ENCODE results near the gene THSD7A. TPM values are rescaled to one million over a fixed set of nuclear protein-coding genes. Genes with fewer than 3 reads are reported as not detected.

The THSD7A gene
- total and polyA plus RNA-seq, 8 donors, result 3.7 to 20.8 (median 17.8) TPM

DNA sequence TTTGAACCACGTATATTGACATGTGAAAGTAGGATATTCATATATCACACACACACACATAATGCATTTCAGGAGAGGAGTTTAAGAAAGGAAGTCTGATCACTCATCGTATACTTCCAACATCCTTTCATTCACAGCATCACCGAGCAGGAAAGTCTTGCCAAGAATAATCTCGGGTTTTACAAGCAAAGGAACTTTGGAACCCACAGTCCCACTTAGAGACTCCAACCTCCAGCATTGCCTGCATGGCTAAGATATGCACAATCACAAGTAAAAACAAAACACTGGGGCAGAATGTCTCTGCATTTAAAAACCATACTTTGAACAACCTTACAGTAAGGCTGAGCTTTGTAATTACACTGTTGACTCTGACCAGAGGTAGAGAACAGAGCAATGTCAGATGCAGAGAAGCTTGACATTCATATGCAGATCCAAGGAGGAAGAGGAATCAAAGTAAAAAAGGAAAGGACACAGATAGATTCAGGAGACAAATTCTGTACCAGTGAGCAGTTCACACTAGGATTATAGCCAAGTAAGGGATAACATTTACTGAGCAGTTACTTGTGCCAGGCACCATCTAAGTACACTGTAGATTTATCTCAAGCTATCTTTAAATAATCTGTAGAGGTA is 14.8 kb downstream of the THSD7A start:
- H3K9me3 ChIP-seq, result no peaks in the 10 kb centered on the region
- no peak overlapping the region for H3K4me3 ChIP-seq
- DNase-seq (no peak), ATAC-seq (no peak)
- H3K27ac ChIP-seq, result no peak overlapping the region
- TF ChIP-seq, protein P1, sequence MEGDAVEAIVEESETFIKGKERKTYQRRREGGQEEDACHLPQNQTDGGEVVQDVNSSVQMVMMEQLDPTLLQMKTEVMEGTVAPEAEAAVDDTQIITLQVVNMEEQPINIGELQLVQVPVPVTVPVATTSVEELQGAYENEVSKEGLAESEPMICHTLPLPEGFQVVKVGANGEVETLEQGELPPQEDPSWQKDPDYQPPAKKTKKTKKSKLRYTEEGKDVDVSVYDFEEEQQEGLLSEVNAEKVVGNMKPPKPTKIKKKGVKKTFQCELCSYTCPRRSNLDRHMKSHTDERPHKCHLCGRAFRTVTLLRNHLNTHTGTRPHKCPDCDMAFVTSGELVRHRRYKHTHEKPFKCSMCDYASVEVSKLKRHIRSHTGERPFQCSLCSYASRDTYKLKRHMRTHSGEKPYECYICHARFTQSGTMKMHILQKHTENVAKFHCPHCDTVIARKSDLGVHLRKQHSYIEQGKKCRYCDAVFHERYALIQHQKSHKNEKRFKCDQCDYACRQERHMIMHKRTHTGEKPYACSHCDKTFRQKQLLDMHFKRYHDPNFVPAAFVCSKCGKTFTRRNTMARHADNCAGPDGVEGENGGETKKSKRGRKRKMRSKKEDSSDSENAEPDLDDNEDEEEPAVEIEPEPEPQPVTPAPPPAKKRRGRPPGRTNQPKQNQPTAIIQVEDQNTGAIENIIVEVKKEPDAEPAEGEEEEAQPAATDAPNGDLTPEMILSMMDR (IDR thresholded peaks at IDR 0.05), result no peak
- no peaks in the 10 kb centered on the region for H3K36me3 ChIP-seq
- H3K27me3 ChIP-seq, result no peaks in the 10 kb centered on the region
- H3K4me1 ChIP-seq, result no peaks in the 10 kb centered on the region
- intact Hi-C loops (cut with DNase I), result no loop called here

DNA sequence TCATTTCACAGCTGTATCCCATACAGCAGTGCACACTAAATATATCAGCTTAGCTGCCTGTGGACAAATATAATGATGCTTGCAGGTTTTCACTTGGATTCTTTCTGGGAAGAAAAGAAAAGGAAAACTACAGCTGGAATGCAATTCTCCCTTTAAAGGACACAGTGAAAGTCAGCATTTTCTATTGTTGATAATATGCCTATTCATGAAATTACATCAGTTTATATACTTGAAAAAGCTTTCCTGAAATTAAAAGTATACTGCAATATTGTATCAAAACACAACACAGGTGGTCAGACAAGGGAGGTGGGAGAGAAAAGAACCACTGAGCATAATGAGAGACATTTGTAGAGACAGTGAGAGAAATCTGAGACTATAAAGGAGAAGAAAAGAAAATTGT is 20.3 kb downstream of the THSD7A start:
- H3K27ac ChIP-seq, result no peak overlapping the region
- no peaks in the 10 kb centered on the region for H3K36me3 ChIP-seq
- H3K4me1 ChIP-seq, result no peaks in the 10 kb centered on the region
- no peaks in the 10 kb centered on the region for H3K27me3 ChIP-seq
- intact Hi-C loops (cut with DNase I), result no loop called here
- DNase-seq (no peak), ATAC-seq (no peak)
- TF ChIP-seq, protein P1 (IDR thresholded peaks at IDR 0.05), result no peak
- H3K4me3 ChIP-seq, result no peak overlapping the region
- H3K9me3 ChIP-seq, result no peaks in the 10 kb centered on the region

DNA sequence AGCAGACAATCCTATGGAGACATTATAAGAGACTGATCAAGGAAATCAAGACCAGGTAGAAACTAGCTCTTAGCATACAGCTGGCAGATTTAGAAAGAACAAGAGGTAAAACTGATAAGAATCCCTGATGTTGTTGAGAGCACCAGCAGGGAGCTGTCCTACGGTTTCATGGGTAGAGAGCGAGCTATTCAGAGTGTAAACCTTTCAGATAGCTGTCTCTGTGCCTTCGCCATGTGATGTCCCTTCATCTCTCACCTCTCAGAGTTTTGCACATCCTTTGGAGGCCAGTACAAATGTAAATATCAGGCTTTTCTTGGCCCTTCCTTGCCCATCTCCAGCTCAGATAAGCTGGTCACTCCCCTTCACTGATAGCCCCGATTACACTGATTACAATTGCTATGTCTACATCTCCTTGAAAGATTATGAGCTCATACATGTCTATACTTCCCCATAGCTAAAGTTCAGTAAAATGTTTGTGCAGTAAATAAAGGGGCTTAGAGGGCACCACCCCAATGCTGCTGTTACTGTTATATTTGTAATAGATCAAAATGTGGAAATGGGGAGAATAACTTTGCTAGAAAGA is 21.9 kb downstream of the THSD7A start:
- Histone ChIP-seq H3K4me3 (no peak overlapping the region), H3K27me3 (no peaks in the 10 kb centered on the region), H3K4me1 (no peaks in the 10 kb centered on the region), H3K27ac (no peak overlapping the region), H3K9me3 (no peaks in the 10 kb centered on the region), H3K36me3 (no peaks in the 10 kb centered on the region)
- intact Hi-C loops (cut with DNase I), result no loop called here
- ATAC-seq (no peak), DNase-seq (no peak)
- TF ChIP-seq, protein P1 (IDR thresholded peaks at IDR 0.05), result no peak

DNA sequence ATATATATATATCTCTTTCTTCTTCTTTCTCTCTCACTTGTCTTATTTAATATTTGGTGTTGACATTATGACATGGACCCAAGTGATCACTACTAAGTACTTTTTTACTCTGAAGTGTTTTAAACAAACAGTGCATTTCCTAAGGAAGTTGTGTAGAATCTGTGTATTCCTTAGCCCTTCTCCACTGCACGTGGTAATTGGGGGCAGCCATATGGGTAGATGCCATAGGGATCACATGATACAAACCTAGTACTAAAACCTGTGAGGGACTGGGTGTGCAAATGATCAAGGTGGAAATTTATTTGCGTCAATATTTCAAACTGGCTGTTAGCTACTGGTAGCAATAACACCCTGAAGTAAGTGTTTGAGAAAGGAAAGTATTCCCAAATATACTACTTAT is 25.0 kb downstream of the THSD7A start:
- H3K27ac ChIP-seq, result no peak overlapping the region
- H3K4me1 ChIP-seq, result no peaks in the 10 kb centered on the region
- intact Hi-C loops (cut with DNase I), result no loop called here
- H3K27me3 ChIP-seq, result no peaks in the 10 kb centered on the region
- H3K9me3 ChIP-seq, result no peaks in the 10 kb centered on the region
- TF ChIP-seq, protein P1 (IDR thresholded peaks at IDR 0.05), result no peak
- no peak overlapping the region for H3K4me3 ChIP-seq
- no peaks in the 10 kb centered on the region for H3K36me3 ChIP-seq
- ATAC-seq, result no peak
- DNase-seq, result no peak

DNA sequence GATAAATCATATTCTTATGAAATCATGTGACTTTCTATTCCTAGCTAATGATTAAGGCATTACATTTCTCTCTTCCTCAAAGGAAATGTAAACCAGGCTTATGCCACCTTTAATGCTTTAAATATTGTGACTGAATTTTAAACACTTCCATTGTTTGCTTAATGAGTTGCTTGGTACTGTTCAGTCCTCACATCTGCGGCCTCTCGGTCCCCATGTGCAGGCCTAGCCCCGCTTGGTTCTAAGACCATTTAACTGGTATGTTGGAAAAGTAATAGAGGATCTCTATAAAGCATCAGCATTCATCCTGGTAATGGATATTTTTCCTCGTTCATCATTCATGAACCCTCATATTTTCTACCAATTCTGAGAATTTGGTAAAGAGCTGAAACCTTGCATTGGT is 27.4 kb downstream of the THSD7A start:
- intact Hi-C loops (cut with DNase I), result no loop called here
- TF ChIP-seq, protein P1 (IDR thresholded peaks at IDR 0.05), result no peak
- DNase-seq (no peak), ATAC-seq (no peak)
- H3K27ac ChIP-seq, result no peak overlapping the region
- H3K4me3 ChIP-seq, result no peak overlapping the region
- H3K36me3 ChIP-seq, result no peaks in the 10 kb centered on the region
- H3K4me1 ChIP-seq, result no peaks in the 10 kb centered on the region
- H3K27me3 ChIP-seq, result no peaks in the 10 kb centered on the region
- H3K9me3 ChIP-seq, result no peaks in the 10 kb centered on the region
